GM23338 (cell line): ENCODE measurements around the gene VTCN1.

ENCODE experiments used
- CREB1 ChIP-seq: fragments of 250-450 bp; sonication (Bioruptor Pico); IDR thresholded peaks from 2 replicates; pipeline ENCODE4 v1.5.0; 2020; ENCODE audit warnings: low read depth, mild to moderate bottlenecking, moderate library complexity
- CTCF ChIP-seq, 2 experiments: fragments of 200-600 bp in 1 of 2; sonication (generic) in 1 of 2; conservative IDR thresholded peaks; 2 replicates each; pipeline versions ENCODE4 v1.5.1 to v1.6.1; 2016 to 2017; ENCODE audit warnings: antibody characterized with exemption in 2 of 2, low read depth in 2 of 2, mild to moderate bottlenecking in 2 of 2, moderate library complexity in 1 of 2
- EZH2 ChIP-seq: fragments of 200-600 bp; sonication (generic); IDR thresholded peaks from one replicate; pipeline ENCODE4 v1.8.0; 2017; ENCODE audit warnings: antibody characterized with exemption, mild to moderate bottlenecking, low read depth; ENCODE audit not compliant: unreplicated experiment
- EZH2phosphoT487 ChIP-seq: fragments of 200-600 bp; sonication (generic); IDR thresholded peaks from one replicate; pipeline ENCODE4 v1.8.1; 2018; ENCODE audit warnings: antibody characterized with exemption; ENCODE audit not compliant: unreplicated experiment
- JUNB ChIP-seq: IDR thresholded peaks from one replicate; pipeline ENCODE4 v1.6.1; 2016; ENCODE audit warnings: antibody characterized with exemption; ENCODE audit not compliant: unreplicated experiment
- NANOG ChIP-seq: IDR thresholded peaks from 2 replicates; pipeline ENCODE4 v1.6.1; 2016; ENCODE audit warnings: antibody characterized with exemption, borderline replicate concordance
- POLR2AphosphoS5 ChIP-seq: IDR thresholded peaks from 2 replicates; pipeline ENCODE4 v1.6.1; 2016; ENCODE audit warnings: antibody characterized with exemption, low read depth
- TF ChIP-seq, protein P1 (sequence below): IDR thresholded peaks from one replicate; pipeline ENCODE4 v1.6.1; 2018; ENCODE audit warnings: antibody characterized with exemption; ENCODE audit not compliant: unreplicated experiment

DNA sequence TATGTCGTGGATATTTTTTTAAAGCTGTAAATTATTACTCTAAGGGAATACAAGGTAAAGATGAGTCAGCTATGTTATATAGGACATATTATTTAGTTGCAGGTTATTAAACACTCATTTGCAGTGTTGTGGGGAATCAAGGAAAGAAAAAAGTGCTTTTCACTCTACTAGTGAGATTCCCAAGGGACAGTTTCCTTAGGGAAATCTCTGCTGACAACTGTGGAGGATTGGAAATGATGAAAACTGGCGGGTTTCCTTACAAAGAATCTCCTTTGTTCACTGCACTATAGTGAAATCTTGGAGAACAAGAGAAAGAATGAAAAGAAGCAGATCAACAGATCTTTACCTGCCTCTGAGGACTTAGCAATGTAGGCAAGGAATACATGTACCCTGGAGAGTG lies 64.7 kb downstream of the VTCN1 start:
- TF ChIP-seq CTCF (conservative IDR thresholded peaks at IDR 0.05; ENCODE audit: low read depth in 2 of 2) (no peak), POLR2AphosphoS5 (no peak), JUNB (no peak), EZH2 (no peak), NANOG (no peak), EZH2phosphoT487 (no peak), CREB1 (CRISPR knock-in tag) (no peak)
- TF ChIP-seq, protein P1, sequence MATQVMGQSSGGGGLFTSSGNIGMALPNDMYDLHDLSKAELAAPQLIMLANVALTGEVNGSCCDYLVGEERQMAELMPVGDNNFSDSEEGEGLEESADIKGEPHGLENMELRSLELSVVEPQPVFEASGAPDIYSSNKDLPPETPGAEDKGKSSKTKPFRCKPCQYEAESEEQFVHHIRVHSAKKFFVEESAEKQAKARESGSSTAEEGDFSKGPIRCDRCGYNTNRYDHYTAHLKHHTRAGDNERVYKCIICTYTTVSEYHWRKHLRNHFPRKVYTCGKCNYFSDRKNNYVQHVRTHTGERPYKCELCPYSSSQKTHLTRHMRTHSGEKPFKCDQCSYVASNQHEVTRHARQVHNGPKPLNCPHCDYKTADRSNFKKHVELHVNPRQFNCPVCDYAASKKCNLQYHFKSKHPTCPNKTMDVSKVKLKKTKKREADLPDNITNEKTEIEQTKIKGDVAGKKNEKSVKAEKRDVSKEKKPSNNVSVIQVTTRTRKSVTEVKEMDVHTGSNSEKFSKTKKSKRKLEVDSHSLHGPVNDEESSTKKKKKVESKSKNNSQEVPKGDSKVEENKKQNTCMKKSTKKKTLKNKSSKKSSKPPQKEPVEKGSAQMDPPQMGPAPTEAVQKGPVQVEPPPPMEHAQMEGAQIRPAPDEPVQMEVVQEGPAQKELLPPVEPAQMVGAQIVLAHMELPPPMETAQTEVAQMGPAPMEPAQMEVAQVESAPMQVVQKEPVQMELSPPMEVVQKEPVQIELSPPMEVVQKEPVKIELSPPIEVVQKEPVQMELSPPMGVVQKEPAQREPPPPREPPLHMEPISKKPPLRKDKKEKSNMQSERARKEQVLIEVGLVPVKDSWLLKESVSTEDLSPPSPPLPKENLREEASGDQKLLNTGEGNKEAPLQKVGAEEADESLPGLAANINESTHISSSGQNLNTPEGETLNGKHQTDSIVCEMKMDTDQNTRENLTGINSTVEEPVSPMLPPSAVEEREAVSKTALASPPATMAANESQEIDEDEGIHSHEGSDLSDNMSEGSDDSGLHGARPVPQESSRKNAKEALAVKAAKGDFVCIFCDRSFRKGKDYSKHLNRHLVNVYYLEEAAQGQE = no peak
